HepG2 (cell line): Measurements from ENCODE around the gene GNAL. TPM values are rescaled to one million over a fixed set of nuclear protein-coding genes. Genes with fewer than 3 reads are reported as not detected.

Experiments
- ATF7 ChIP-seq, 2 experiments: fragments of 450-650 bp in 1 of 2; sonication (generic) in 1 of 2; formaldehyde crosslinking in 1 of 2; IDR thresholded peaks; 2 replicates each; pipeline versions ENCODE4 v1.4.0 to v1.6.1; 2016 to 2020; ENCODE audit warnings: antibody characterized with exemption in 1 of 2, mild to moderate bottlenecking in 1 of 2, missing genetic modification reagents in 1 of 2
- BHLHE40 ChIP-seq: IDR thresholded peaks from 2 replicates; pipeline ENCODE4 v1.6.1; 2011; ENCODE audit warnings: low read length, improper control_type of control experiment
- CEBPG ChIP-seq: IDR thresholded peaks from 2 replicates; pipeline ENCODE4 v1.6.1; 2016
- FOSL2 ChIP-seq: sonication (generic); formaldehyde crosslinking; IDR thresholded peaks from 2 replicates; pipeline ENCODE4 v1.4.0; 2020; ENCODE audit warnings: missing genetic modification reagents
- FOXM1 ChIP-seq: sonication (generic); formaldehyde crosslinking; IDR thresholded peaks from 2 replicates; pipeline ENCODE4 v1.5.0; 2020; ENCODE audit warnings: missing genetic modification reagents
- GPN1 ChIP-seq: sonication (generic); formaldehyde crosslinking; IDR thresholded peaks from 2 replicates; pipeline ENCODE4 v1.5.1; 2020; ENCODE audit warnings: missing genetic modification reagents, borderline replicate concordance
- HOXD1 ChIP-seq: sonication (generic); formaldehyde crosslinking; IDR thresholded peaks from 2 replicates; pipeline ENCODE4 v1.5.0; 2020; ENCODE audit warnings: missing genetic modification reagents
- IKZF4 ChIP-seq: sonication (generic); formaldehyde crosslinking; IDR thresholded peaks from 2 replicates; pipeline ENCODE4 v1.5.1; 2020; ENCODE audit warnings: borderline replicate concordance, mild to moderate bottlenecking, low read depth, missing genetic modification reagents; ENCODE audit errors: not compliant biosample characterization
- JUND ChIP-seq: sonication (generic); formaldehyde crosslinking; IDR thresholded peaks from 2 replicates; pipeline ENCODE4 v1.8.0; 2022; ENCODE audit warnings: mild to moderate bottlenecking, missing genetic modification reagents
- MAFK ChIP-seq, 2 experiments: IDR thresholded peaks in 1 of 2; conservative IDR thresholded peaks in 1 of 2; 2 replicates each; pipeline ENCODE4 v1.6.1; 2011; ENCODE audit warnings: improper control_type of control experiment in 2 of 2, low read length in 2 of 2
- MED8 ChIP-seq: sonication (generic); formaldehyde crosslinking; IDR thresholded peaks from 2 replicates; pipeline ENCODE4 v1.8.1; 2023; ENCODE audit warnings: mild to moderate bottlenecking, missing genetic modification reagents; ENCODE audit not compliant: insufficient replicate concordance
- NFE2L2 ChIP-seq: fragments of 150-350 bp; IDR thresholded peaks from 2 replicates; pipeline ENCODE4 v1.6.1; 2014; ENCODE audit warnings: low read length
- PHF21A ChIP-seq: sonication (generic); formaldehyde crosslinking; IDR thresholded peaks from 2 replicates; pipeline ENCODE4 v1.5.0; 2020; ENCODE audit warnings: mild to moderate bottlenecking, missing genetic modification reagents
- SALL2 ChIP-seq: sonication (generic); formaldehyde crosslinking; IDR thresholded peaks from 2 replicates; pipeline ENCODE4 v1.8.1; 2023; ENCODE audit warnings: mild to moderate bottlenecking, missing genetic modification reagents, inconsistent platforms
- ZFY ChIP-seq: sonication (generic); formaldehyde crosslinking; IDR thresholded peaks from 2 replicates; pipeline ENCODE4 v1.4.0; 2020; ENCODE audit warnings: missing genetic modification reagents
- ZNF251 ChIP-seq: sonication (generic); formaldehyde crosslinking; IDR thresholded peaks from 2 replicates; pipeline ENCODE4 v1.9.0; 2021; ENCODE audit warnings: mild to moderate bottlenecking, missing genetic modification reagents
- ZNF292 ChIP-seq: sonication (generic); formaldehyde crosslinking; IDR thresholded peaks from 2 replicates; pipeline ENCODE4 v1.8.1; 2022; ENCODE audit warnings: mild to moderate bottlenecking, low read depth, missing genetic modification reagents, borderline replicate concordance
- ZNF44 ChIP-seq: sonication (generic); formaldehyde crosslinking; IDR thresholded peaks from 2 replicates; pipeline ENCODE4 v1.5.1; 2020; ENCODE audit warnings: mild to moderate bottlenecking, missing genetic modification reagents
- ZNF446 ChIP-seq: sonication (generic); formaldehyde crosslinking; IDR thresholded peaks from 2 replicates; pipeline ENCODE4 v1.5.0; 2020; ENCODE audit warnings: mild to moderate bottlenecking, missing genetic modification reagents
- ZNF567 ChIP-seq: sonication (generic); formaldehyde crosslinking; IDR thresholded peaks from 2 replicates; pipeline ENCODE4 v1.8.1; 2023; ENCODE audit warnings: mild to moderate bottlenecking, missing genetic modification reagents, borderline replicate concordance
- ZNF615 ChIP-seq: sonication (generic); formaldehyde crosslinking; IDR thresholded peaks from 2 replicates; pipeline ENCODE4 v1.5.0; 2020; ENCODE audit warnings: mild to moderate bottlenecking, missing genetic modification reagents, borderline replicate concordance
- polyA plus RNA-seq, 8 experiments: library from polyadenylated mRNA; depleted of rRNA in 3 of 8; stranded (reverse) in 7 of 8; unstranded in 1 of 8; fragments of >200 nt; fragmentation: Illumina TruSeq in 4 of 8; extraction: Trizol in 4 of 8; gene quantifications; 2 replicates each; pipeline versions ENCODE4 v1.2.1 to v1.2.3, GENCODE V29; 2011 to 2016; ENCODE audit warnings: low read depth in 4 of 8, missing spikeins in 1 of 8, mixed read lengths in 1 of 8; ENCODE audit not compliant: insufficient read depth in 1 of 8
- total RNA-seq, 5 experiments: library from RNA; depleted of rRNA; stranded (reverse); fragments of >200 nt; fragmentation: Illumina TruSeq; extraction: Trizol; gene quantifications; 2 replicates each; pipeline ENCODE4 v1.2.3, GENCODE V29; 2016; ENCODE audit warnings: low read depth in 1 of 5
- TF ChIP-seq, protein P1 (sequence below): sonication (generic); formaldehyde crosslinking; IDR thresholded peaks from 2 replicates; pipeline ENCODE4 v1.5.0; 2020; ENCODE audit warnings: missing genetic modification reagents
- TF ChIP-seq, protein P2 (sequence below): sonication (generic); formaldehyde crosslinking; conservative IDR thresholded peaks from 2 replicates; pipeline ENCODE4 v1.8.0; 2022; ENCODE audit warnings: missing genetic modification reagents
- TF ChIP-seq, protein P3 (sequence below), 2 experiments: sonication (generic) in 1 of 2; formaldehyde crosslinking in 1 of 2; IDR thresholded peaks; 2 replicates each; pipeline versions ENCODE4 v1.4.0 to v1.6.1; 2018 to 2020; ENCODE audit warnings: missing genetic modification reagents in 2 of 2, borderline replicate concordance in 1 of 2, low read depth in 1 of 2, mild to moderate bottlenecking in 1 of 2, missing biosample characterization in 1 of 2
- TF ChIP-seq, protein P4 (sequence below): IDR thresholded peaks from 2 replicates; pipeline ENCODE4 v1.6.1; 2016

Gene GNAL
- total and polyA plus RNA-seq, 2 of the 13 experiments (the other 11 are each of a cell fraction or from before 2014, with no cell fraction given) = 0.87 to 1.4 TPM

DNA sequence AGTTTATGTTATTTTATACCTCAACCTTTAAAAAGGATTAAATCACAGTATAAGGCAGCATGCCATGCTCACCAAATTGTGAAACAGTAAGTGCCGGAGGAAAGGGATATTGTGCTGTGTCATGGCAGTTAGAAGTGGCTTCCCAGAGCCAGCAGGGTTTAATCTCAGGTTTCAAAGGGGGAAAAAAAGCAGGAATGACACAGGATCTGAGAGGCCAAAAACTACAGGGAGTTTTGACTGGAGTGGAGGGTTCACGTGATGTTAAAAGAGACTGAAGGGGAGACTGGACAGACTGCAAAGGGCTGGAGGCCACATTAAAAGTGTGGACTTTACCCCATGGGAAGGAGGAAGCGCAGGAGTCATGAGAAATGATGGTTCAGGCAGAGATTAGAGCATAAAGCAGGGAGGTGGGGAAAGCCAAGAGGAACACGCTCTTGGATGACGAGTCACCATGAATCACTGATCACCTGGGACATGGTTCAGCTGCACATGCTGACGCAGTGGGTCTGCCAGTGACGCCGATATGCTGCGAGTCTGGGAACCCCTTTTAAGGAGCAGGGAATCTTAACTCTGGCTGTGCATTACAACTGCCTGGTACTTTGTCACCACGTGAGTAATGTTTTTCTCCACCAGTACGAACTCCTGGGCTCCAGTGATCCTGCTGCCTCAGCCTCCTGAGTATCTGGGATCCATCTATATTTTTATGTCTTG is 168.3 kb downstream of the GNAL start (continued):
- TF ChIP-seq IKZF4 (CRISPR knock-in tag) = peak; percentile 42
- TF ChIP-seq, protein P1, sequence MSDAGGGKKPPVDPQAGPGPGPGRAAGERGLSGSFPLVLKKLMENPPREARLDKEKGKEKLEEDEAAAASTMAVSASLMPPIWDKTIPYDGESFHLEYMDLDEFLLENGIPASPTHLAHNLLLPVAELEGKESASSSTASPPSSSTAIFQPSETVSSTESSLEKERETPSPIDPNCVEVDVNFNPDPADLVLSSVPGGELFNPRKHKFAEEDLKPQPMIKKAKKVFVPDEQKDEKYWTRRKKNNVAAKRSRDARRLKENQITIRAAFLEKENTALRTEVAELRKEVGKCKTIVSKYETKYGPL (CRISPR knock-in tag) = no peak
- peak; percentile 59 for TF ChIP-seq CEBPG
- TF ChIP-seq FOSL2 = peak; percentile 95
- TF ChIP-seq NFE2L2 = peak; percentile 98
- TF ChIP-seq ZNF615 = no peak
- TF ChIP-seq, protein P2, sequence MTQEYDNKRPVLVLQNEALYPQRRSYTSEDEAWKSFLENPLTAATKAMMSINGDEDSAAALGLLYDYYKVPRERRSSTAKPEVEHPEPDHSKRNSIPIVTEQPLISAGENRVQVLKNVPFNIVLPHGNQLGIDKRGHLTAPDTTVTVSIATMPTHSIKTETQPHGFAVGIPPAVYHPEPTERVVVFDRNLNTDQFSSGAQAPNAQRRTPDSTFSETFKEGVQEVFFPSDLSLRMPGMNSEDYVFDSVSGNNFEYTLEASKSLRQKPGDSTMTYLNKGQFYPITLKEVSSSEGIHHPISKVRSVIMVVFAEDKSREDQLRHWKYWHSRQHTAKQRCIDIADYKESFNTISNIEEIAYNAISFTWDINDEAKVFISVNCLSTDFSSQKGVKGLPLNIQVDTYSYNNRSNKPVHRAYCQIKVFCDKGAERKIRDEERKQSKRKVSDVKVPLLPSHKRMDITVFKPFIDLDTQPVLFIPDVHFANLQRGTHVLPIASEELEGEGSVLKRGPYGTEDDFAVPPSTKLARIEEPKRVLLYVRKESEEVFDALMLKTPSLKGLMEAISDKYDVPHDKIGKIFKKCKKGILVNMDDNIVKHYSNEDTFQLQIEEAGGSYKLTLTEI = no peak
- TF ChIP-seq HOXD1 (CRISPR knock-in tag) = no peak
- peak; percentile 68 for TF ChIP-seq BHLHE40
- no peak for TF ChIP-seq JUND (CRISPR knock-in tag)
- no peak for TF ChIP-seq ATF7 (IDR thresholded peaks at IDR 0.05)
- TF ChIP-seq ATF7 (CRISPR knock-in tag; IDR thresholded peaks at IDR 0.05) = 0 out of 2 replicates have a peak, but pooled peaks have one; percentile 47
- no peak for TF ChIP-seq FOXM1
- TF ChIP-seq ZNF292 (CRISPR knock-in tag) = peak; percentile 71; the same call in 1 of the 2 replicates
- TF ChIP-seq MED8 = no peak
- TF ChIP-seq ZNF567 = no peak
- TF ChIP-seq, protein P3, sequence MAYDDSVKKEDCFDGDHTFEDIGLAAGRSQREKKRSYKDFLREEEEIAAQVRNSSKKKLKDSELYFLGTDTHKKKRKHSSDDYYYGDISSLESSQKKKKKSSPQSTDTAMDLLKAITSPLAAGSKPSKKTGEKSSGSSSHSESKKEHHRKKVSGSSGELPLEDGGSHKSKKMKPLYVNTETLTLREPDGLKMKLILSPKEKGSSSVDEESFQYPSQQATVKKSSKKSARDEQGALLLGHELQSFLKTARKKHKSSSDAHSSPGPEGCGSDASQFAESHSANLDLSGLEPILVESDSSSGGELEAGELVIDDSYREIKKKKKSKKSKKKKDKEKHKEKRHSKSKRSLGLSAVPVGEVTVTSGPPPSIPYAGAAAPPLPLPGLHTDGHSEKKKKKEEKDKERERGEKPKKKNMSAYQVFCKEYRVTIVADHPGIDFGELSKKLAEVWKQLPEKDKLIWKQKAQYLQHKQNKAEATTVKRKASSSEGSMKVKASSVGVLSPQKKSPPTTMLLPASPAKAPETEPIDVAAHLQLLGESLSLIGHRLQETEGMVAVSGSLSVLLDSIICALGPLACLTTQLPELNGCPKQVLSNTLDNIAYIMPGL (CRISPR knock-in tag; IDR thresholded peaks at IDR 0.05; ENCODE audit: borderline replicate concordance in 1 of 2, low read depth in 1 of 2) = 0 out of 4 replicates have a peak, but pooled peaks have one; percentile 11 to 16
- TF ChIP-seq ZFY = 0 out of 2 replicates have a peak, but pooled peaks have one; percentile 30
- TF ChIP-seq ZNF251 = no peak
- TF ChIP-seq ZNF446 (CRISPR knock-in tag) = no peak
- TF ChIP-seq GPN1 (CRISPR knock-in tag) = no peak
- peak; percentile 81 for TF ChIP-seq PHF21A (CRISPR knock-in tag)
- TF ChIP-seq, protein P4, sequence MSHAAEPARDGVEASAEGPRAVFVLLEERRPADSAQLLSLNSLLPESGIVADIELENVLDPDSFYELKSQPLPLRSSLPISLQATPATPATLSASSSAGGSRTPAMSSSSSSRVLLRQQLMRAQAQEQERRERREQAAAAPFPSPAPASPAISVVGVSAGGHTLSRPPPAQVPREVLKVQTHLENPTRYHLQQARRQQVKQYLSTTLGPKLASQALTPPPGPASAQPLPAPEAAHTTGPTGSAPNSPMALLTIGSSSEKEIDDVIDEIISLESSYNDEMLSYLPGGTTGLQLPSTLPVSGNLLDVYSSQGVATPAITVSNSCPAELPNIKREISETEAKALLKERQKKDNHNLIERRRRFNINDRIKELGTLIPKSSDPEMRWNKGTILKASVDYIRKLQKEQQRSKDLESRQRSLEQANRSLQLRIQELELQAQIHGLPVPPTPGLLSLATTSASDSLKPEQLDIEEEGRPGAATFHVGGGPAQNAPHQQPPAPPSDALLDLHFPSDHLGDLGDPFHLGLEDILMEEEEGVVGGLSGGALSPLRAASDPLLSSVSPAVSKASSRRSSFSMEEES = peak; percentile 75
- peak; percentile 54 to 89 for TF ChIP-seq MAFK (conservative IDR thresholded peaks at IDR 0.05 in 1 of 2, IDR thresholded peaks at IDR 0.05 in 1 of 2; ENCODE audit: low read length in 2 of 2)
- no peak for TF ChIP-seq ZNF44 (CRISPR knock-in tag)
- TF ChIP-seq SALL2 (CRISPR knock-in tag) = no peak
